NOMO-1 treated with dmso at 0.1 percent for 144 hours (cell line): ENCODE data around the gene H2BK1.

Experiments used
- DNase-seq: peaks from one replicate; lab custom pipeline; 2025; ENCODE audit not compliant: unreplicated experiment; lab: John Stamatoyannopoulos, UW

H2BK1 gene

GRCh38 chr7:151210087-151210854, at the start of gene H2BK1:
H2BK1 (minus strand) TSS chr7:151210488; CDS start chr7:151210318, 170 bp downstream.
- no peak for DNase-seq

- no peak for DNase-seq
These were observed 47.7 kb upstream of the H2BK1 start for GRCh38 chr7:151257990-151258389.

GRCh38 chr7:151256410-151257045, 46.2 kb upstream of the H2BK1 start:
- DNase-seq: no peak

GRCh38 chr7:151255390-151255789, 45.1 kb upstream of the H2BK1 start:
- DNase-seq: no peak

- DNase-seq: no peak
These were observed 44.6 kb upstream of the H2BK1 start for GRCh38 chr7:151254851-151255250.

GRCh38 chr7:151254316-151254715, 44.0 kb upstream of the H2BK1 start:
- DNase-seq: no peak

GRCh38 chr7:151252961-151253711, 42.8 kb upstream of the H2BK1 start:
- no peak for DNase-seq

- DNase-seq: no peak
These were observed 42.2 kb upstream of the H2BK1 start for GRCh38 chr7:151252561-151252835.

- DNase-seq: no peak
These were observed 41.6 kb upstream of the H2BK1 start for GRCh38 chr7:151251689-151252560.

GRCh38 chr7:151251328-151251688, 41.0 kb upstream of the H2BK1 start:
- no peak for DNase-seq

GRCh38 chr7:151250181-151251132, 40.2 kb upstream of the H2BK1 start:
- no peak for DNase-seq

- no peak for DNase-seq
These were observed 39.4 kb upstream of the H2BK1 start for GRCh38 chr7:151249732-151250072.

GRCh38 chr7:151249034-151249731, 38.9 kb upstream of the H2BK1 start:
- DNase-seq: no peak

- no peak for DNase-seq
These were observed 38.2 kb upstream of the H2BK1 start, which contains the start of gene SMARCD3 for GRCh38 chr7:151248346-151249033. SMARCD3 (minus strand) TSS chr7:151248694; CDS start chr7:151248562, 132 bp downstream.

- no peak for DNase-seq
These were observed 37.5 kb upstream of the H2BK1 start for GRCh38 chr7:151247611-151248345.

GRCh38 chr7:151246851-151247580, 36.7 kb upstream of the H2BK1 start:
- DNase-seq: no peak

- DNase-seq: no peak
These were observed 36.0 kb upstream of the H2BK1 start for GRCh38 chr7:151246102-151246850.
